ENCODE measurements around the gene GNAS. TPM values are rescaled to one million over a fixed set of nuclear protein-coding genes. Genes with fewer than 3 reads are reported as not detected.

GNAS gene
- total RNA-seq, 1 experiment from 2014 or later, result 1,936 TPM

DNA sequence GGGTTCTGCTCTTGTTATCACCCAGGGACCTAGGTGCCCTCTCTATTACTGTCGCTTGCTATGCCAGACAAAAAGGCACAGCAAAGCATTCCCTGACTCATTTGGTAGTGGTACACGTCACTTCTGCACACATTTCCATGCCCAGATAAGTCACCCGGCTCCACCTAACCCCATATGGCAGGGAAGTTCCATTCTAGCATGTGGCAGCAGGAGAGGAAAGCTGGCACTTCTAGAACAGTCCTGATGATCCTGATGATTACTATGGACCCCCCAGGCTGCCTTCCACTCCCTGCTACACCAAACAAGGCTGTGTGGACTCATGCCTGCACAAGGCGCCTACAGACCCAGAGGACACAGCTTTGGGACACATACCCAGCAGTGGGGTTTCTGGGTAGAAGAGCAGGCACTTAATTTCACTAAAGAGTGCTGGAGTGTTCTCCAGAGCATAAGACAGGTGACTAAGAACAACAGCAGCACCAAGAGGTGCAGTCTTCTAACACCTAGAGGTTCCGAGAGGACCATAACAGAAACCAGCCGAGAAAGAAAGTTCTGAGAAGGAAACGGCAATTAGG is 75.1 kb downstream of the GNAS start:
- POLR2A ChIA-PET, result no interaction called here
- Histone ChIP-seq H3K9me3 (no peaks in the 10 kb centered on the region), H3K36me3 (ENCODE audit: control insufficient read depth, insufficient read depth, low read length) (no peaks in the 10 kb centered on the region), H3K4me1 (peaks cover 2% of the 10 kb centered on the region; the same call in 1 of the 2 replicates), H3K4me3 (ENCODE audit: low read depth, low read length) (no peak overlapping the region), H3K27me3 (replicated peaks; ENCODE audit: control insufficient read depth, insufficient read depth, low read length) (no peaks in the 10 kb centered on the region)
- CTCF ChIA-PET, result interaction anchor here (0.6 kb wide), 1 partner anchor 438 kb away, joined by 4 read pairs; no protein-coding TSS in a partner anchor
- H3K4me1 Mint-ChIP-seq (ENCODE audit: low read depth, unreplicated experiment), result no peaks in the 10 kb centered on the region
- no peak for TF ChIP-seq CTCF (IDR thresholded peaks at IDR 0.05; ENCODE audit: insufficient read depth in 1 of 2, low read depth in 1 of 2, low read length in 1 of 2, severe bottlenecking in 1 of 2, unreplicated experiment in 1 of 2)
- peaks cover 19% of the 10 kb centered on the region for H3K27me3 Mint-ChIP-seq (ENCODE audit: insufficient read depth, unreplicated experiment)
- H3K9me3 Mint-ChIP-seq (ENCODE audit: unreplicated experiment), result no peaks in the 10 kb centered on the region
- H3K27ac Mint-ChIP-seq (ENCODE audit: unreplicated experiment), result no peak overlapping the region
- no TSS peak for BruUV-seq (replicated peaks)
- H3K4me3 Mint-ChIP-seq (ENCODE audit: unreplicated experiment), result no peak overlapping the region
- H3K36me3 Mint-ChIP-seq (ENCODE audit: insufficient read depth, unreplicated experiment), result no peaks in the 10 kb centered on the region
- intact Hi-C loops (cut with micrococcal nuclease; ENCODE audit: unreplicated experiment), result no loop called here
- no peak for DNase-seq

DNA sequence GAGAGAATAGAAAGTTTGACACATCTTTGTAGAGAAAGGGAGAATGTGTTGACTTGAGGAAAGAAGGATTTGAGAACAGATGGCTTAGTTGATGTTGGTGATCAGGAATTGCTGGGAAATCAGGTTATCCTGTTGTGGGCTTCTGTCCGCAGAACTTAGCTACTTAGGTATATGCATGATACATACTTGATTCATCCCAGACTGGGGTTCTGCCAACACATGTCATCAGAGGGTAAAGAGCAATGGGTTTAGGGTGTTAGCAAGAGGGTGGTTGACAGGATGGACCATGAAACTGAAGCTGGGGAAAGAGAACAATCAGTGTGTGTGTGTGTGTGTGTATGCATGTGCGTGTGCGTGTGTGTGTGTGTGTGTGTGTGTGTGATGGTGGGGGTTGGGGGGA is 78.0 kb downstream of the GNAS start:
- Mint-ChIP-seq H3K27ac (ENCODE audit: unreplicated experiment) (no peak overlapping the region), H3K27me3 (ENCODE audit: insufficient read depth, unreplicated experiment) (peaks cover 29% of the 10 kb centered on the region), H3K4me3 (ENCODE audit: unreplicated experiment) (no peak overlapping the region), H3K9me3 (ENCODE audit: unreplicated experiment) (no peaks in the 10 kb centered on the region), H3K36me3 (ENCODE audit: insufficient read depth, unreplicated experiment) (no peaks in the 10 kb centered on the region), H3K4me1 (ENCODE audit: low read depth, unreplicated experiment) (no peaks in the 10 kb centered on the region)
- no peaks in the 10 kb centered on the region for H3K36me3 ChIP-seq (ENCODE audit: control insufficient read depth, insufficient read depth, low read length)
- H3K9me3 ChIP-seq, result no peaks in the 10 kb centered on the region
- intact Hi-C loops (cut with micrococcal nuclease; ENCODE audit: unreplicated experiment), result no loop called here
- ChIA-PET POLR2A (no interaction called here), CTCF (no interaction called here)
- no peak overlapping the region for H3K4me3 ChIP-seq (ENCODE audit: low read depth, low read length)
- no peak for TF ChIP-seq CTCF (IDR thresholded peaks at IDR 0.05; ENCODE audit: insufficient read depth in 1 of 2, low read depth in 1 of 2, low read length in 1 of 2, severe bottlenecking in 1 of 2, unreplicated experiment in 1 of 2)
- no TSS peak for BruUV-seq (replicated peaks)
- no peaks in the 10 kb centered on the region for H3K4me1 ChIP-seq
- DNase-seq, result no peak
- H3K27me3 ChIP-seq (replicated peaks; ENCODE audit: control insufficient read depth, insufficient read depth, low read length), result no peaks in the 10 kb centered on the region

DNA sequence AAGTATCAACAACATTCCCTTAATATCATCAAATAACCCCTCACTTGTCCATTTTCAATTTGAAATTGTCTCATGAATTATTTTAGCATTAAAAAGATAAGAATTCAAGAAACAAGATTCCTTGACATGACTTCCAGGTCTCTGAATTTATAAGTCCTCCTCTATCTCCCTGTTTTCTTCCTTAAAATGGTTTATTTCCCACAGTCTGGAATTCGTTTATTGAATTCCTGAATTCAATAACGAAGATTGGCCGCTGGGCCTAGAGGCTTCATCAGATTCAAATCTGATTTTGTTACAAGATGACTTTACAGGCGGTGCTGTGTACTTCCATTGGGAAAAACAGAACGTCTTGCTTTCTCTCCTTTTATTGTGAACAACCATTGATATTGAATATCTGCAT is 79.7 kb downstream of the GNAS start:
- Histone ChIP-seq H3K4me3 (ENCODE audit: low read depth, low read length) (no peak overlapping the region), H3K36me3 (ENCODE audit: control insufficient read depth, insufficient read depth, low read length) (no peaks in the 10 kb centered on the region), H3K4me1 (no peaks in the 10 kb centered on the region), H3K9me3 (0 out of 2 replicates have a peak, but pooled peaks cover 5% of the 10 kb centered on the region), H3K27me3 (replicated peaks; ENCODE audit: control insufficient read depth, insufficient read depth, low read length) (no peaks in the 10 kb centered on the region)
- DNase-seq, result no peak
- CTCF ChIA-PET, result no interaction called here
- intact Hi-C loops (cut with micrococcal nuclease; ENCODE audit: unreplicated experiment), result no loop called here
- Mint-ChIP-seq H3K4me3 (ENCODE audit: unreplicated experiment) (no peak overlapping the region), H3K36me3 (ENCODE audit: insufficient read depth, unreplicated experiment) (no peaks in the 10 kb centered on the region), H3K9me3 (ENCODE audit: unreplicated experiment) (no peaks in the 10 kb centered on the region), H3K27ac (ENCODE audit: unreplicated experiment) (no peak overlapping the region), H3K4me1 (ENCODE audit: low read depth, unreplicated experiment) (no peaks in the 10 kb centered on the region), H3K27me3 (ENCODE audit: insufficient read depth, unreplicated experiment) (peaks cover 28% of the 10 kb centered on the region)
- BruUV-seq (replicated peaks), result no TSS peak
- no peak for TF ChIP-seq CTCF (IDR thresholded peaks at IDR 0.05; ENCODE audit: insufficient read depth in 1 of 2, low read depth in 1 of 2, low read length in 1 of 2, severe bottlenecking in 1 of 2, unreplicated experiment in 1 of 2)
- POLR2A ChIA-PET, result no interaction called here
